Measurements from ENCODE around the gene ATOSB. TPM values are rescaled to one million over a fixed set of nuclear protein-coding genes. Genes with fewer than 3 reads are reported as not detected.

ATOSB gene
- total and polyA plus RNA-seq, 9 of the 15 experiments (the other 6 are each of a cell fraction or from before 2014, with no cell fraction given) = 0.45 to 8.0 (median 4.2) TPM

DNA sequence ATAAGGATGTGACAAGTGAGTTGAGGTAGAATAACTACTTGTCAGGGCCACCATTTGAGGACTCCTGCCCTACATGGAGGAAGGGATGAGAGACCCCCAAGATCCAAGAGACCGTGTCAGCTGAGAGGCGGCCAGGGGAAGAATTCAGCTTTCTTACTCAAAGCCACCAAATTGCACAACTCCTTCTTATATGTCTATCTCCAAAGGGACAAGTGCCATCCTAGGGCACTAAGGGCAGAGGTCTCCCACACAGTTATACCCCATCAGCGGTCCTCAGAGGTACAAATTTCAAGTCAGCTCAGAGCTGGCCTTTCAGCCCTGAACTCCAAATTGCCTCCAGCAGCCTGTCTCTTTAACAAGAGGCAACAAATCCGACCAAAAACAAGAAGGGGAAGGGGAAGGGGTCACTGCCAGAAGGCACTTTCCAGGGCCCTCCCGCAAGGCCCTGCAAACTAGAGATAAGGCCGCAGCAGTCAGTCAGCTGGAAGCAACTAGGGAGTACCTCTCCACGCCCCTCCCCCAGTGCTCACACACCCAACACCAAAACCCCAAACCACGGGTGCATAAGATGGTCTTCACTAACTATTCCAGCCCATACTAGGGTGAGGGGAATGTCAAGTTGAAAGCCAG lies 6.6 kb downstream of the ATOSB start (continued):
- TF ChIP-seq CHCHD3 (CRISPR knock-in tag; IDR thresholded peaks at IDR 0.05) (no peak), ZNF12 (CRISPR knock-in tag; IDR thresholded peaks at IDR 0.05) (no peak), RBM15 (IDR thresholded peaks at IDR 0.05; ENCODE audit: insufficient read depth, low read length) (no peak), ZNF780A (CRISPR knock-in tag; IDR thresholded peaks at IDR 0.05) (no peak), ZNF431 (CRISPR knock-in tag; IDR thresholded peaks at IDR 0.05) (no peak), ZNF347 (CRISPR knock-in tag; IDR thresholded peaks at IDR 0.05; ENCODE audit: low read depth) (no peak), KLF13 (tag; IDR thresholded peaks at IDR 0.05; ENCODE audit: borderline replicate concordance, low read depth) (no peak), WHSC1 (IDR thresholded peaks at IDR 0.05; ENCODE audit: low read length) (no peak), NCOA4 (IDR thresholded peaks at IDR 0.05; ENCODE audit: partially characterized antibody) (no peak), MAFF (IDR thresholded peaks at IDR 0.05; ENCODE audit: low read length) (no peak), JUNB (CRISPR knock-in tag; conservative IDR thresholded peaks at IDR 0.05) (no peak), EWSR1 (IDR thresholded peaks at IDR 0.05; ENCODE audit: borderline replicate concordance, low read depth, partially characterized antibody) (no peak), SIX5 (IDR thresholded peaks at IDR 0.05; ENCODE audit: borderline replicate concordance in 1 of 2, insufficient read depth in 1 of 2, low read depth in 1 of 2, low read length in 2 of 2) (no peak), ZBTB7A (IDR thresholded peaks at IDR 0.05; ENCODE audit: borderline replicate concordance, control insufficient read depth, low read depth, low read length) (peak; percentile 97), ZNF143 (CRISPR knock-in tag; IDR thresholded peaks at IDR 0.05) (no peak)
- TF ChIP-seq, protein P1, sequence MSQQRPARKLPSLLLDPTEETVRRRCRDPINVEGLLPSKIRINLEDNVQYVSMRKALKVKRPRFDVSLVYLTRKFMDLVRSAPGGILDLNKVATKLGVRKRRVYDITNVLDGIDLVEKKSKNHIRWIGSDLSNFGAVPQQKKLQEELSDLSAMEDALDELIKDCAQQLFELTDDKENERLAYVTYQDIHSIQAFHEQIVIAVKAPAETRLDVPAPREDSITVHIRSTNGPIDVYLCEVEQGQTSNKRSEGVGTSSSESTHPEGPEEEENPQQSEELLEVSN (IDR thresholded peaks at IDR 0.05; ENCODE audit: borderline replicate concordance in 1 of 2, extremely low read depth in 1 of 2, insufficient read depth in 1 of 2, insufficient read length in 1 of 2, low read depth in 1 of 2, low read length in 1 of 2, poor library complexity in 1 of 2, severe bottlenecking in 1 of 2) = no peak
- TF ChIP-seq, protein P2, sequence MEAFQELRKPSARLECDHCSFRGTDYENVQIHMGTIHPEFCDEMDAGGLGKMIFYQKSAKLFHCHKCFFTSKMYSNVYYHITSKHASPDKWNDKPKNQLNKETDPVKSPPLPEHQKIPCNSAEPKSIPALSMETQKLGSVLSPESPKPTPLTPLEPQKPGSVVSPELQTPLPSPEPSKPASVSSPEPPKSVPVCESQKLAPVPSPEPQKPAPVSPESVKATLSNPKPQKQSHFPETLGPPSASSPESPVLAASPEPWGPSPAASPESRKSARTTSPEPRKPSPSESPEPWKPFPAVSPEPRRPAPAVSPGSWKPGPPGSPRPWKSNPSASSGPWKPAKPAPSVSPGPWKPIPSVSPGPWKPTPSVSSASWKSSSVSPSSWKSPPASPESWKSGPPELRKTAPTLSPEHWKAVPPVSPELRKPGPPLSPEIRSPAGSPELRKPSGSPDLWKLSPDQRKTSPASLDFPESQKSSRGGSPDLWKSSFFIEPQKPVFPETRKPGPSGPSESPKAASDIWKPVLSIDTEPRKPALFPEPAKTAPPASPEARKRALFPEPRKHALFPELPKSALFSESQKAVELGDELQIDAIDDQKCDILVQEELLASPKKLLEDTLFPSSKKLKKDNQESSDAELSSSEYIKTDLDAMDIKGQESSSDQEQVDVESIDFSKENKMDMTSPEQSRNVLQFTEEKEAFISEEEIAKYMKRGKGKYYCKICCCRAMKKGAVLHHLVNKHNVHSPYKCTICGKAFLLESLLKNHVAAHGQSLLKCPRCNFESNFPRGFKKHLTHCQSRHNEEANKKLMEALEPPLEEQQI (IDR thresholded peaks at IDR 0.05) = no peak
- TF ChIP-seq, protein P3, sequence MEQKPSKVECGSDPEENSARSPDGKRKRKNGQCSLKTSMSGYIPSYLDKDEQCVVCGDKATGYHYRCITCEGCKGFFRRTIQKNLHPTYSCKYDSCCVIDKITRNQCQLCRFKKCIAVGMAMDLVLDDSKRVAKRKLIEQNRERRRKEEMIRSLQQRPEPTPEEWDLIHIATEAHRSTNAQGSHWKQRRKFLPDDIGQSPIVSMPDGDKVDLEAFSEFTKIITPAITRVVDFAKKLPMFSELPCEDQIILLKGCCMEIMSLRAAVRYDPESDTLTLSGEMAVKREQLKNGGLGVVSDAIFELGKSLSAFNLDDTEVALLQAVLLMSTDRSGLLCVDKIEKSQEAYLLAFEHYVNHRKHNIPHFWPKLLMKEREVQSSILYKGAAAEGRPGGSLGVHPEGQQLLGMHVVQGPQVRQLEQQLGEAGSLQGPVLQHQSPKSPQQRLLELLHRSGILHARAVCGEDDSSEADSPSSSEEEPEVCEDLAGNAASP (IDR thresholded peaks at IDR 0.05) = no peak
- TF ChIP-seq, protein P4, sequence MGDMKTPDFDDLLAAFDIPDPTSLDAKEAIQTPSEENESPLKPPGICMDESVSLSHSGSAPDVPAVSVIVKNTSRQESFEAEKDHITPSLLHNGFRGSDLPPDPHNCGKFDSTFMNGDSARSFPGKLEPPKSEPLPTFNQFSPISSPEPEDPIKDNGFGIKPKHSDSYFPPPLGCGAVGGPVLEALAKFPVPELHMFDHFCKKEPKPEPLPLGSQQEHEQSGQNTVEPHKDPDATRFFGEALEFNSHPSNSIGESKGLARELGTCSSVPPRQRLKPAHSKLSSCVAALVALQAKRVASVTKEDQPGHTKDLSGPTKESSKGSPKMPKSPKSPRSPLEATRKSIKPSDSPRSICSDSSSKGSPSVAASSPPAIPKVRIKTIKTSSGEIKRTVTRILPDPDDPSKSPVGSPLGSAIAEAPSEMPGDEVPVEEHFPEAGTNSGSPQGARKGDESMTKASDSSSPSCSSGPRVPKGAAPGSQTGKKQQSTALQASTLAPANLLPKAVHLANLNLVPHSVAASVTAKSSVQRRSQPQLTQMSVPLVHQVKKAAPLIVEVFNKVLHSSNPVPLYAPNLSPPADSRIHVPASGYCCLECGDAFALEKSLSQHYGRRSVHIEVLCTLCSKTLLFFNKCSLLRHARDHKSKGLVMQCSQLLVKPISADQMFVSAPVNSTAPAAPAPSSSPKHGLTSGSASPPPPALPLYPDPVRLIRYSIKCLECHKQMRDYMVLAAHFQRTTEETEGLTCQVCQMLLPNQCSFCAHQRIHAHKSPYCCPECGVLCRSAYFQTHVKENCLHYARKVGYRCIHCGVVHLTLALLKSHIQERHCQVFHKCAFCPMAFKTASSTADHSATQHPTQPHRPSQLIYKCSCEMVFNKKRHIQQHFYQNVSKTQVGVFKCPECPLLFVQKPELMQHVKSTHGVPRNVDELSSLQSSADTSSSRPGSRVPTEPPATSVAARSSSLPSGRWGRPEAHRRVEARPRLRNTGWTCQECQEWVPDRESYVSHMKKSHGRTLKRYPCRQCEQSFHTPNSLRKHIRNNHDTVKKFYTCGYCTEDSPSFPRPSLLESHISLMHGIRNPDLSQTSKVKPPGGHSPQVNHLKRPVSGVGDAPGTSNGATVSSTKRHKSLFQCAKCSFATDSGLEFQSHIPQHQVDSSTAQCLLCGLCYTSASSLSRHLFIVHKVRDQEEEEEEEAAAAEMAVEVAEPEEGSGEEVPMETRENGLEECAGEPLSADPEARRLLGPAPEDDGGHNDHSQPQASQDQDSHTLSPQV (IDR thresholded peaks at IDR 0.05) = no peak
